ENCODE measurements around the gene ARHGAP42.

DNA sequence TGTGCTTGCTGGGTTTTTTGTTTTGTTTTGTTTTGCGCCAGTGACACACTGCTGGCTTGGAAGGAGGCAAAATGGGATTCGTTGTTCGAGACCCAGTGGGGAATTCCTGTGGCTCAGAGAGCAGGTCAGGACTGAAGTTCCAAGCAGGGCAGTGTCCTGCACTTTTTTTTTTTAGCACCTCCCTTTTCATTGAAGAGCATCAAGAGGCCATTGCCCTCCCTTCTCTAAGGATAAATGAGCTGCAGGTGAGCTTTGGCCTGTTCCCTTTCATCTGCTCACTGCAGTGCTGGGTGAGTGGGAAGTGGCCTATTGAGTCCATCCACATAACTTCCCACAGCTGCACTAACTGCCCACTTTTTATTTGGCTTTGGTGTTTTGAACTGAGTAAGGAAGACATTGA, 87.8 kb downstream of the ARHGAP42 start:
- TF ChIP-seq, protein P1, sequence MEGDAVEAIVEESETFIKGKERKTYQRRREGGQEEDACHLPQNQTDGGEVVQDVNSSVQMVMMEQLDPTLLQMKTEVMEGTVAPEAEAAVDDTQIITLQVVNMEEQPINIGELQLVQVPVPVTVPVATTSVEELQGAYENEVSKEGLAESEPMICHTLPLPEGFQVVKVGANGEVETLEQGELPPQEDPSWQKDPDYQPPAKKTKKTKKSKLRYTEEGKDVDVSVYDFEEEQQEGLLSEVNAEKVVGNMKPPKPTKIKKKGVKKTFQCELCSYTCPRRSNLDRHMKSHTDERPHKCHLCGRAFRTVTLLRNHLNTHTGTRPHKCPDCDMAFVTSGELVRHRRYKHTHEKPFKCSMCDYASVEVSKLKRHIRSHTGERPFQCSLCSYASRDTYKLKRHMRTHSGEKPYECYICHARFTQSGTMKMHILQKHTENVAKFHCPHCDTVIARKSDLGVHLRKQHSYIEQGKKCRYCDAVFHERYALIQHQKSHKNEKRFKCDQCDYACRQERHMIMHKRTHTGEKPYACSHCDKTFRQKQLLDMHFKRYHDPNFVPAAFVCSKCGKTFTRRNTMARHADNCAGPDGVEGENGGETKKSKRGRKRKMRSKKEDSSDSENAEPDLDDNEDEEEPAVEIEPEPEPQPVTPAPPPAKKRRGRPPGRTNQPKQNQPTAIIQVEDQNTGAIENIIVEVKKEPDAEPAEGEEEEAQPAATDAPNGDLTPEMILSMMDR (IDR thresholded peaks at IDR 0.05) = no peak
- TF ChIP-seq POLR2AphosphoS5 (IDR thresholded peaks at IDR 0.05) = no peak
- no peak for TF ChIP-seq POLR2A (IDR thresholded peaks at IDR 0.05)
